OCI-LY1 (cell line): ENCODE measurements around the gene SPO11.
A peak's percentile ranks its signal among the peaks of the same experiment; 100 is the strongest.

Experiments used
- H2AFZ ChIP-seq: fragments of 200-600 bp; sonication (generic), shearing (Covaris generic); 2 replicates; pipeline ENCODE4 v1.6.0; 2014; ENCODE audit warnings: antibody characterized with exemption, mild to moderate bottlenecking, low read length
- H3F3A ChIP-seq: fragments of 200-600 bp; sonication (generic), shearing (Covaris generic); 2 replicates; pipeline ENCODE4 v1.6.0; 2014; ENCODE audit warnings: mild to moderate bottlenecking, antibody characterized with exemption, low read length, moderate library complexity; ENCODE audit not compliant: insufficient read depth
- H3K27ac ChIP-seq: fragments of 200-600 bp; sonication (generic); 2 replicates; pipeline ENCODE4 v1.5.1; 2014; ENCODE audit warnings: low read length, mixed run types, mild to moderate bottlenecking, low read depth; ENCODE audit not compliant: poor library complexity, severe bottlenecking
- H3K27me3 ChIP-seq: fragments of 200-600 bp; sonication (generic); 2 replicates; pipeline ENCODE4 v1.6.0; 2014; ENCODE audit warnings: antibody characterized with exemption, mild to moderate bottlenecking, low read length, moderate library complexity; ENCODE audit not compliant: insufficient read depth
- H3K36me3 ChIP-seq: fragments of 200-600 bp; sonication (generic); 2 replicates; pipeline ENCODE4 v1.6.1; 2014; ENCODE audit warnings: mild to moderate bottlenecking, antibody characterized with exemption, low read length, moderate library complexity, mixed read lengths; ENCODE audit not compliant: insufficient read depth
- H3K4me1 ChIP-seq: fragments of 200-600 bp; sonication (generic); 2 replicates; pipeline ENCODE4 v1.5.1; 2014; ENCODE audit warnings: mild to moderate bottlenecking, low read length, moderate library complexity; ENCODE audit not compliant: insufficient read depth, severe bottlenecking
- H3K4me2 ChIP-seq: fragments of 200-600 bp; sonication (generic), shearing (Covaris generic); 2 replicates; pipeline ENCODE4 v1.6.1; 2014; ENCODE audit warnings: low read length
- H3K4me3 ChIP-seq: fragments of 200-600 bp; sonication (generic); 2 replicates; pipeline ENCODE4 v1.5.1; 2014; ENCODE audit warnings: low read length, low read depth, mild to moderate bottlenecking, mixed read lengths; ENCODE audit not compliant: poor library complexity, severe bottlenecking
- H3K79me2 ChIP-seq: fragments of 200-600 bp; shearing (Covaris generic); 2 replicates; pipeline ENCODE4 v1.6.1; 2016; ENCODE audit warnings: mixed run types, low read length, mixed read lengths; ENCODE audit not compliant: insufficient read depth
- H3K9ac ChIP-seq: fragments of 200-600 bp; sonication (generic), shearing (Covaris generic); 2 replicates; pipeline ENCODE4 v1.6.1; 2014; ENCODE audit warnings: mild to moderate bottlenecking, low read length, mixed read lengths
- H3K9me2 ChIP-seq: fragments of 200-600 bp; sonication (generic), shearing (Covaris generic); 2 replicates; pipeline ENCODE4 v1.6.1; 2014; ENCODE audit warnings: low read depth, mild to moderate bottlenecking, low read length, mixed read lengths
- H3K9me3 ChIP-seq: fragments of 200-600 bp; shearing (Covaris generic); 2 replicates; pipeline ENCODE4 v1.6.1; 2014; ENCODE audit warnings: low read length, mixed read lengths
- H4K20me1 ChIP-seq: fragments of 200-600 bp; sonication (generic), shearing (Covaris generic); 2 replicates; pipeline ENCODE4 v1.6.0; 2016; ENCODE audit warnings: mild to moderate bottlenecking, low read length; ENCODE audit not compliant: insufficient read depth
- CTCF ChIP-seq: fragments of 200-600 bp; sonication (generic), shearing (Covaris generic); IDR thresholded peaks from 2 replicates; pipeline ENCODE4 v1.5.1; 2017; ENCODE audit warnings: mild to moderate bottlenecking, antibody characterized with exemption, low read length, moderate library complexity, mixed read lengths
- EZH2 ChIP-seq: fragments of 200-600 bp; sonication (generic), shearing (Covaris generic); IDR thresholded peaks from 2 replicates; pipeline ENCODE4 v1.8.0; 2017; ENCODE audit warnings: borderline replicate concordance, mixed run types, mild to moderate bottlenecking, antibody characterized with exemption, low read length, moderate library complexity, mixed read lengths

The SPO11 gene

DNA sequence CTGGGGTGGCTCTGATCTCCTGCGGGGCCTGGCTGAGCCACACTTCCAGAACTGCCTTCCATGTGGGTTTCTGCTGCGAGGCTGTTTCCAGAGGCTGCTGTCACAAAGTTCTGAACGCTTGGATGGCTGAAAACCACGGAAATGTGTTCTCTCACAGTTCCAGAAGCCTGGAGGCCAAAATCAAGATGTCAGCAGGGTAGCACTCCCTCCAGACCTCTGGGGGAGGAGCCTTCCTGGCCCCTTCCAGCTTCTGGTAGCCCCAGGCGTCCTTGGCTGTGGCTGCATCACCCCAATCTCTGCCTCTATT is 39.5 kb upstream of the SPO11 start:
- Histone ChIP-seq H3K4me2 (peak overlapping the region; percentile 64), H3K27me3 (no peaks in the 10 kb centered on the region)

GRCh38 chr20:57291003-57291402 is 38.6 kb upstream of the SPO11 start:
- no peaks in the 10 kb centered on the region for H3K27me3 ChIP-seq
- H3F3A ChIP-seq: no peaks in the 10 kb centered on the region
- H3K79me2 ChIP-seq: no peaks in the 10 kb centered on the region

More for the DNA sequence above, 39.5 kb upstream of the SPO11 start:
- peak overlapping the region; percentile 63 for H3K9ac ChIP-seq
- H3K79me2 ChIP-seq: no peaks in the 10 kb centered on the region
- H3K9me2 ChIP-seq: no peaks in the 10 kb centered on the region
- no peaks in the 10 kb centered on the region for H3K36me3 ChIP-seq
- H3K9me3 ChIP-seq: no peaks in the 10 kb centered on the region
- H3K4me1 ChIP-seq: peaks cover 100% of the 10 kb centered on the region
- TF ChIP-seq CTCF: no peak
- TF ChIP-seq EZH2: no peak
- peak overlapping the region; percentile 40 for H3K4me3 ChIP-seq
- H3K27ac ChIP-seq: peak overlapping the region; percentile 99
- no peak overlapping the region for H2AFZ ChIP-seq
- no peaks in the 10 kb centered on the region for H4K20me1 ChIP-seq
- H3F3A ChIP-seq: no peaks in the 10 kb centered on the region

DNA sequence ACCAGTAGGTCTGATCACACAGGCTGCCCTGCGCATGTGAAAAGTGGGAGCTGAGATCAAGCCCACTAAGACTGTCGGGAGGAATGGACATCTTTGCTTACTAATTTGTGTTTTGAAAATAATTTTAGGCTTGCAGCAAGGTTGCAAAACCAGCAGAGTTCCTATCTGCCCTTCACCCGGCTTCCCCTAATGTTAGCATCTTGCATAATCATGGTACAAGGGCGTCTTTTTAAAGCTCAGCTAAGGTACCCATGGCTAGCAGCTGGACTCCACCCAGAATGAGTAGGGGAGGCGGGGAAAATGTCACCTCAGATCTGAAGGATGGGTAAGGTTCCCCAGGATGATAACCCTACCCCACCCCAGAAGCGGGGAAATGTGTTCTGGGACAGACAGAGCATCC is 37.9 kb upstream of the SPO11 start:
- no peaks in the 10 kb centered on the region for H3F3A ChIP-seq
- H3K79me2 ChIP-seq: no peaks in the 10 kb centered on the region
- no peak overlapping the region for H2AFZ ChIP-seq
- TF ChIP-seq EZH2: no peak
- no peak for TF ChIP-seq CTCF
- H3K27me3 ChIP-seq: no peaks in the 10 kb centered on the region
- peak overlapping the region; percentile 18; the same call in 1 of the 2 replicates for H3K9ac ChIP-seq
- H3K9me3 ChIP-seq: no peaks in the 10 kb centered on the region
- H3K36me3 ChIP-seq: no peaks in the 10 kb centered on the region
- H3K4me3 ChIP-seq: no peak overlapping the region
- H3K4me1 ChIP-seq: peaks cover 97% of the 10 kb centered on the region
- H3K4me2 ChIP-seq: no peak overlapping the region
- no peaks in the 10 kb centered on the region for H4K20me1 ChIP-seq
- H3K9me2 ChIP-seq: no peaks in the 10 kb centered on the region
- peak overlapping the region; percentile 99 for H3K27ac ChIP-seq

More at GRCh38 chr20:57291003-57291402, 38.6 kb upstream of the SPO11 start:
- peaks cover 99% of the 10 kb centered on the region for H3K4me1 ChIP-seq
- TF ChIP-seq CTCF (peak; percentile 50), EZH2 (no peak)
- peak overlapping the region; percentile 63; the same call in 1 of the 2 replicates for H3K9ac ChIP-seq
- H3K9me3 ChIP-seq: no peaks in the 10 kb centered on the region
- H3K27ac ChIP-seq: peak overlapping the region; percentile 99
- H3K9me2 ChIP-seq: no peaks in the 10 kb centered on the region
- no peak overlapping the region for H3K4me3 ChIP-seq
- no peak overlapping the region for H2AFZ ChIP-seq
- no peaks in the 10 kb centered on the region for H4K20me1 ChIP-seq
- H3K4me2 ChIP-seq: peak overlapping the region; percentile 64; the same call in 1 of the 2 replicates
- no peaks in the 10 kb centered on the region for H3K36me3 ChIP-seq
